Glutamatergic neuron (in vitro differentiated cells): Measurements from ENCODE around the gene ITPK1. TPM values are rescaled to one million over a fixed set of nuclear protein-coding genes. Genes with fewer than 3 reads are reported as not detected.
A peak's percentile ranks its signal among the peaks of the same experiment; 100 is the strongest.

Source experiments
- DNase-seq: peaks from one replicate; pipeline ENCODE4 v3.0.0; 2022
- H3K27ac Mint-ChIP-seq: one replicate; pipeline ENCODE4 v1.8.0; 2020; ENCODE audit warnings: mild to moderate bottlenecking, mixed read lengths, inconsistent platforms; ENCODE audit not compliant: unreplicated experiment
- H3K27me3 Mint-ChIP-seq: one replicate; pipeline ENCODE4 v1.8.0; 2020; ENCODE audit warnings: mild to moderate bottlenecking, moderate library complexity, mixed read lengths, inconsistent platforms; ENCODE audit not compliant: unreplicated experiment
- H3K36me3 Mint-ChIP-seq: one replicate; pipeline ENCODE4 v1.8.0; 2020; ENCODE audit warnings: mild to moderate bottlenecking, mixed read lengths, inconsistent platforms; ENCODE audit not compliant: unreplicated experiment
- H3K4me1 Mint-ChIP-seq: one replicate; pipeline ENCODE4 v1.8.0; 2020; ENCODE audit warnings: mild to moderate bottlenecking, low read depth, mixed read lengths, inconsistent platforms; ENCODE audit not compliant: unreplicated experiment
- H3K4me3 Mint-ChIP-seq: one replicate; pipeline ENCODE4 v1.8.0; 2020; ENCODE audit warnings: mild to moderate bottlenecking, mixed read lengths, inconsistent platforms; ENCODE audit not compliant: unreplicated experiment
- H3K9me3 Mint-ChIP-seq: one replicate; pipeline ENCODE4 v1.8.0; 2020; ENCODE audit warnings: mild to moderate bottlenecking, moderate library complexity, mixed read lengths, inconsistent platforms; ENCODE audit not compliant: unreplicated experiment
- total RNA-seq: library from RNA; stranded (reverse); fragmentation: NEBNext Ultra II Directional; extraction: Animal tissue kit (Norgen Biotek cat#: 25700); gene quantifications from one replicate; pipeline ENCODE4 v1.2.1, GENCODE V29; 2021; ENCODE audit not compliant: unreplicated experiment
- TF ChIP-seq, protein P1 (sequence below): fragments of 200-600 bp; sonication (generic); IDR thresholded peaks from one replicate; pipeline ENCODE4 v1.5.0; 2021; ENCODE audit not compliant: partially characterized antibody, unreplicated experiment

ITPK1 gene
- total RNA-seq, 1 donor from 2014 or later = 132 TPM

DNA sequence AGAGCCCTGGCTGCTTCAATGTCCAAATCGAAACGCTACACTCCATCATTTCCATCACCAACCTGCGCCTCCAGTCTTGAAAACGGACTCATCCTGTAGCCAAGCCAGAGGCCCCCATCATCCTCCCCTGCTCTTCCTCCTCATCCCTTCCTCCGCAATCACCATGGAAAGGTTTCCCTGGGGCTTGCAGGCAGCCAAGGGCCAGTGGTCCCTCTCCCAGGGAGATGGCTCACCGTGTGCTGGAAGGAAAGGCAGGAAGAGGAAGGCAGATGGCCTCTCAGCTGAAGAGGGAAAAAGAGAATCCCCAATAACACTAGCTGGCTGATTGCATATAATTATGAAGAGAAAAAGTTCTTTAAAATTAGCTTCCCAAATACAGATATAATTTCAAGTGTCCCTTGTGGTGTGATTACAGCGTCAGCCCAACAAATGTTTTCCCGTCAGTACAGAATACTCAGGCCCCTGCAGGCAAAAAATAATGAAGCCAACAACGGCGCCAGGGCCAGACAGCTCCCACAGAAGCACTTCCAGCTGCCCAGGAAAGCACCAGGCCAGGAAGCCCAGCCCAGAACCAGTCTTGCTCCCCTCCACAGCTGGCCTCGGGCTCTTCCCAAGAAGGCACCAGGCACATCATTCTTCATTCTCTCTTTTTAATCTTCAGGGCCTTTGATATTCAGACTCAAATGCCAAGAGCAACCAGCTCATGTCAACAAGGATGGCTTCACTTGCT lies 24.7 kb downstream of the ITPK1 start:
- Mint-ChIP-seq H3K9me3 (peaks cover 9% of the 10 kb centered on the region), H3K27me3 (peaks cover 2% of the 10 kb centered on the region), H3K4me3 (peak overlapping the region; percentile 49), H3K27ac (peak overlapping the region; percentile 76), H3K4me1 (peaks cover 41% of the 10 kb centered on the region), H3K36me3 (no peaks in the 10 kb centered on the region)
- DNase-seq = no peak
- TF ChIP-seq, protein P1, sequence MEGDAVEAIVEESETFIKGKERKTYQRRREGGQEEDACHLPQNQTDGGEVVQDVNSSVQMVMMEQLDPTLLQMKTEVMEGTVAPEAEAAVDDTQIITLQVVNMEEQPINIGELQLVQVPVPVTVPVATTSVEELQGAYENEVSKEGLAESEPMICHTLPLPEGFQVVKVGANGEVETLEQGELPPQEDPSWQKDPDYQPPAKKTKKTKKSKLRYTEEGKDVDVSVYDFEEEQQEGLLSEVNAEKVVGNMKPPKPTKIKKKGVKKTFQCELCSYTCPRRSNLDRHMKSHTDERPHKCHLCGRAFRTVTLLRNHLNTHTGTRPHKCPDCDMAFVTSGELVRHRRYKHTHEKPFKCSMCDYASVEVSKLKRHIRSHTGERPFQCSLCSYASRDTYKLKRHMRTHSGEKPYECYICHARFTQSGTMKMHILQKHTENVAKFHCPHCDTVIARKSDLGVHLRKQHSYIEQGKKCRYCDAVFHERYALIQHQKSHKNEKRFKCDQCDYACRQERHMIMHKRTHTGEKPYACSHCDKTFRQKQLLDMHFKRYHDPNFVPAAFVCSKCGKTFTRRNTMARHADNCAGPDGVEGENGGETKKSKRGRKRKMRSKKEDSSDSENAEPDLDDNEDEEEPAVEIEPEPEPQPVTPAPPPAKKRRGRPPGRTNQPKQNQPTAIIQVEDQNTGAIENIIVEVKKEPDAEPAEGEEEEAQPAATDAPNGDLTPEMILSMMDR = no peak

DNA sequence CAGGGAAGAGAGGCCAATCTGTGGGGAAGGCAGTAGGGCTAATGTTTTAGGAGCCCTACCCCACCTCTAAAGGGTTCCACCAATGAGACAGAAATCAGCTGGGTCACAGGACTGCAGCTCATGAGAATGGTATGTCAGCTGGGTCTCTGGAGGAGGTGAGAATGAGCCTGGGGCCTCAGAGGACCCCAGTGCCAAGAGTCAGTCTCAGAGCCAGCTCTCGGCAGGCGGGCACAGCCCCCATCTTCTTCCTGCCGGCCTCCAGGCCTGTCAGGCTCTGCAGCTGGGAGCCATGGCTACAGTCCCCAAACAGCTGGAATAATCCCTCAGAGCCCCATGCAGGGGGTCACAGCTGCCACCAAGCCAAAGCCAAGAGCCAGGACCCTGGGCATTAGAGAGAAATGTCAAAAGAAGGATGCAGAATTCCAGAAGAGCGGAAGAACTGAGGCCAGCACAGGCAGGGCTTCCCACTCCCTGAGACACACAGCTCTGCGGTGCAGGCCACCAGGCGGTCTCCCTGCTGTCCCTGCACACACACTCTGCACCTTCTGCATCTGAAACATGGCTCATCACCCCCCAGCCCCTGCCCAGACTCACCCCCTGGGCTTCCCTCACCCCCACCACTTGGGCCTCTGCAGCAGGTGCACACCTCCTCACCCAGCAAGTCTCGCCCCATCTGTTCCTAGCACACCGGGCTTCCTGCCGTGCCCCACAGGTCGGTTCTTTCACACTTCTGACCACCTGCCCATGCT lies 26.0 kb downstream of the ITPK1 start:
- no peak overlapping the region for H3K27ac Mint-ChIP-seq

DNA sequence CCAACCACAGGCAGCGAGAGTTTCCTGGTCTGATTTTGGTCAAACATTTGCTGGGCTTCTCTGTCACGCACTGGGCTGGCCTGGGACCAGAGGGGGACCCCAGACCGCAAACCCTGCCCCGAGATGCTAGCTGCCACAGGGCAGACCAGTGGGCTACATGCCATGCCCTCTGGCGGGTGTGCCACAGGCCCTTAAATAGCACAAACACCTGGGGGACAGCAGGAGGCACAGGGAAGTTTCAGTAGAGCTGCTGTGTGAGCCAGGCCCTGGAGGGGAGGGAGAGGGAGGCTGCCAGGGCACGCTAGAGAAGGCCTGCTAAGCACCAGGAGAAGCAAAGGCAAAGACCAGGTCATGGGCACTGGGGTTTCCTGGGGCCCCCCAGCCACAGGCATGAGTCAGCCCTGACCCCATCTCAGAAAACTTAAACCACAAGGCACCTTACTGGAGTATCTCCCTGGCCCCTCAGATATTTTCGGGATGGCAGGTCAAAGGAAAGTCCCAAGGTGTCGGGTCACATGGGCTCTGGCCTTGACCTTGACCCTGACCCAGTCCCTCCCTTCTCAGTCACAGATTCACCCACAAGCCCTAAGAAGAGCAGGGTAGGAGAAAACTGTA lies 29.2 kb downstream of the ITPK1 start:
- H3K36me3 Mint-ChIP-seq = no peaks in the 10 kb centered on the region
- TF ChIP-seq, protein P1 = no peak
- H3K4me1 Mint-ChIP-seq = peaks cover 50% of the 10 kb centered on the region
- H3K27ac Mint-ChIP-seq = no peak overlapping the region
- no peak overlapping the region for H3K4me3 Mint-ChIP-seq
- peaks cover 2% of the 10 kb centered on the region for H3K27me3 Mint-ChIP-seq
- no peak for DNase-seq
- peaks cover 4% of the 10 kb centered on the region for H3K9me3 Mint-ChIP-seq

More for the DNA sequence above, 26.0 kb downstream of the ITPK1 start:
- peaks cover 42% of the 10 kb centered on the region for H3K4me1 Mint-ChIP-seq
- H3K4me3 Mint-ChIP-seq = no peak overlapping the region
- TF ChIP-seq, protein P1 = no peak
- DNase-seq = no peak
- peaks cover 2% of the 10 kb centered on the region for H3K27me3 Mint-ChIP-seq
- peaks cover 7% of the 10 kb centered on the region for H3K9me3 Mint-ChIP-seq
- H3K36me3 Mint-ChIP-seq = no peaks in the 10 kb centered on the region

DNA sequence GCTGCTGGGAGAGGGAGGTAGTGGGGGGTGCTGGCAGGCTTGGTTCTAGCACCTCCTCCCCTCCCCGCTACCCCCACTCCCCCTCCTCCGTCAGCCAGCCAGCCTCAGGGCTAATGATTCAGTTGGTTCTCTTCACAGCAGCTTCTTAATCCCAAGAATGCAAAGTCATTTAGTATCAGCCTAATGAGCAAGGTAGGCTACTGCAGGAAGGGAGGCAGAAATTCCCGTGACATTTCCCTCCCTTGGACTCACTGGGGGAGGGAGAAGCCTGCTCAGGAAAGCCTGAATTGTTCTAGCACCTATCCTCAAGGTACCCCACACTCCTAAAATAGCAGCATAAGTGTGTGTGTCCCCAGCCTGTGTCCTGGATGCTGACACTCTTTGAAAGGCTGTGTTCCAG lies 29.8 kb downstream of the ITPK1 start:
- Mint-ChIP-seq H3K4me3 (no peak overlapping the region), H3K27ac (no peak overlapping the region), H3K27me3 (peaks cover 5% of the 10 kb centered on the region), H3K4me1 (peaks cover 47% of the 10 kb centered on the region), H3K36me3 (no peaks in the 10 kb centered on the region), H3K9me3 (peaks cover 7% of the 10 kb centered on the region)
- no peak for DNase-seq
- TF ChIP-seq, protein P1 = no peak
